SK-N-SH (cell line): ENCODE measurements around the gene PGGHG. TPM values are rescaled to one million over a fixed set of nuclear protein-coding genes. Genes with fewer than 3 reads are reported as not detected.

Experiments
- CTCF ChIA-PET: fragments of 300-600, 350-600 bp; formaldehyde crosslinking; extraction: SDS; loops from one replicate; lab custom pipeline; 2021; lab: Yijun Ruan, JAX
- POLR2A ChIA-PET: fragments of 350-600 bp; sonication (Branson Sonifier 250); formaldehyde crosslinking; extraction: SDS; loops from one replicate; lab custom pipeline; 2020; ENCODE audit warnings: antibody characterized with exemption, inconsistent platforms; lab: Yijun Ruan, JAX
- DNase-seq: peaks from one replicate; pipeline ENCODE4 v3.0.0; 2012
- H2AFZ ChIP-seq: fragments of 200-600 bp; sonication (generic); 2 replicates; pipeline ENCODE4 v1.8.1; 2016; ENCODE audit warnings: antibody characterized with exemption, mild to moderate bottlenecking, low read depth
- H3F3A ChIP-seq: fragments of 200-600 bp; sonication (generic); replicated peaks from 2 replicates; pipeline ENCODE3; 2016; ENCODE audit warnings: antibody characterized with exemption, mild to moderate bottlenecking; ENCODE audit not compliant: insufficient read depth
- H3K27ac ChIP-seq, 2 experiments: fragments of 200-500 bp in 1 of 2; fragments of 200-600 bp in 1 of 2; sonication (Bioruptor generic) in 1 of 2; sonication (generic), shearing (Covaris generic) in 1 of 2; 2 replicates each; pipeline versions ENCODE4 v1.5.1 to v1.6.1; 2014 to 2016; ENCODE audit warnings: low read depth in 2 of 2, inconsistent platforms in 1 of 2, low read length in 1 of 2, mild to moderate bottlenecking in 1 of 2, mixed read lengths in 1 of 2
- H3K27me3 ChIP-seq: fragments of 200-600 bp; sonication (generic), shearing (Covaris generic); 2 replicates; pipeline ENCODE4 v1.6.1; 2016; ENCODE audit warnings: mixed run types; ENCODE audit not compliant: insufficient read depth
- H3K36me3 ChIP-seq, 2 experiments: fragments of 200-500 bp in 1 of 2; fragments of 200-600 bp in 1 of 2; sonication (Bioruptor generic) in 1 of 2; sonication (generic) in 1 of 2; replicated peaks in 1 of 2; 2 replicates each; pipeline versions ENCODE3 to v1.5.1; 2014 to 2016; ENCODE audit warnings: low read length in 1 of 2, mild to moderate bottlenecking in 1 of 2; ENCODE audit not compliant: insufficient read depth in 2 of 2, control insufficient read depth in 1 of 2
- H3K4me1 ChIP-seq, 2 experiments: fragments of 200-500 bp in 1 of 2; fragments of 200-600 bp in 1 of 2; sonication (Bioruptor generic) in 1 of 2; sonication (generic), shearing (Covaris generic) in 1 of 2; 2 replicates each; pipeline versions ENCODE4 v1.5.1 to v1.6.1; 2014 to 2016; ENCODE audit warnings: low read depth in 1 of 2, low read length in 1 of 2, mixed run types in 1 of 2; ENCODE audit not compliant: insufficient read depth in 2 of 2, control insufficient read depth in 1 of 2
- H3K4me2 ChIP-seq: fragments of 200-600 bp; sonication (generic), shearing (Covaris generic); 2 replicates; pipeline ENCODE4 v1.6.1; 2017; ENCODE audit warnings: mixed run types
- H3K4me3 ChIP-seq, 2 experiments: fragments of 200-500 bp in 1 of 2; fragments of 200-600 bp in 1 of 2; sonication (Bioruptor generic) in 1 of 2; sonication (generic), shearing (Covaris generic) in 1 of 2; 2 replicates each; pipeline versions ENCODE4 v1.5.1 to v1.8.1; 2014 to 2016; ENCODE audit warnings: low read depth in 2 of 2, inconsistent platforms in 1 of 2, low read length in 1 of 2, mild to moderate bottlenecking in 1 of 2, mixed read lengths in 1 of 2, moderate library complexity in 1 of 2
- H3K79me2 ChIP-seq: fragments of 200-600 bp; sonication (generic); 2 replicates; pipeline ENCODE4 v1.8.1; 2017; ENCODE audit warnings: mild to moderate bottlenecking; ENCODE audit not compliant: insufficient read depth
- H3K9ac ChIP-seq: fragments of 200-600 bp; sonication (generic); 2 replicates; pipeline ENCODE4 v1.6.1; 2017; ENCODE audit warnings: mixed run types
- H3K9me2 ChIP-seq: fragments of 200-600 bp; sonication (generic); 2 replicates; pipeline ENCODE4 v1.6.1; 2017; ENCODE audit warnings: mixed run types
- H3K9me3 ChIP-seq: fragments of 200-600 bp; sonication (generic); 2 replicates; pipeline ENCODE4 v1.6.1; 2017; ENCODE audit warnings: mixed run types, mild to moderate bottlenecking, moderate library complexity
- H4K20me1 ChIP-seq: fragments of 200-600 bp; sonication (generic); 2 replicates; pipeline ENCODE4 v1.6.1; 2017; ENCODE audit warnings: mild to moderate bottlenecking, mixed run types; ENCODE audit not compliant: insufficient read depth
- EZH2phosphoT487 ChIP-seq: fragments of 200-600 bp; sonication (generic); IDR thresholded peaks from 2 replicates; pipeline ENCODE4 v1.6.1; 2017; ENCODE audit warnings: low read depth, mixed run types, mild to moderate bottlenecking, antibody characterized with exemption, moderate library complexity, borderline replicate concordance
- GATA2 ChIP-seq: sonication (generic); formaldehyde crosslinking; IDR thresholded peaks from 2 replicates; pipeline ENCODE4 v1.5.0; 2020; ENCODE audit warnings: mild to moderate bottlenecking, missing genetic modification reagents
- IRF3 ChIP-seq: fragments of 150-350 bp; IDR thresholded peaks from 2 replicates; pipeline ENCODE4 v1.6.1; 2016; ENCODE audit warnings: mild to moderate bottlenecking, low read depth, low read length
- JUND ChIP-seq: IDR thresholded peaks from 2 replicates; pipeline ENCODE4 v1.4.0; 2012
- MAX ChIP-seq: IDR thresholded peaks from 2 replicates; pipeline ENCODE4 v1.4.0; 2012; ENCODE audit warnings: low read depth
- NFIC ChIP-seq: IDR thresholded peaks from 2 replicates; pipeline ENCODE4 v1.4.0; 2012; ENCODE audit warnings: borderline replicate concordance
- REST ChIP-seq: IDR thresholded peaks from 2 replicates; pipeline ENCODE4 v1.6.1; 2012; ENCODE audit warnings: mild to moderate bottlenecking, low read depth, low read length, moderate library complexity
- TAF1 ChIP-seq: IDR thresholded peaks from 2 replicates; pipeline ENCODE4 v1.6.1; 2012; ENCODE audit warnings: low read depth, mild to moderate bottlenecking, low read length, moderate library complexity, borderline replicate concordance
- TCF12 ChIP-seq: IDR thresholded peaks from 2 replicates; pipeline ENCODE4 v1.4.0; 2012
- USF2 ChIP-seq: fragments of 150-350 bp; IDR thresholded peaks from 2 replicates; pipeline ENCODE4 v1.6.1; 2017; ENCODE audit warnings: antibody characterized with exemption, low read length, low read depth, borderline replicate concordance
- YY1 ChIP-seq: IDR thresholded peaks from 2 replicates; pipeline ENCODE4 v1.4.0; 2012; ENCODE audit warnings: low read depth, mild to moderate bottlenecking
- WGBS: methylation state at CpG from one replicate; pipeline ENCODE4 v1.1.6; 2017; ENCODE audit warnings: low lambda C conversion rate; 5-methylcytosine and 5-hydroxymethylcytosine counted together
- polyA plus RNA-seq, 3 experiments: library from polyadenylated mRNA; depleted of rRNA; stranded (reverse); fragments of >200 nt; gene quantifications; 2 replicates each; pipeline ENCODE4 v1.2.3, GENCODE V29; 2012
- TF ChIP-seq, protein P1 (sequence below): IDR thresholded peaks from 2 replicates; pipeline ENCODE4 v1.4.0; 2012; ENCODE audit warnings: low read depth, borderline replicate concordance
- TF ChIP-seq, protein P2 (sequence below): fragments of 200-600 bp; sonication (generic); IDR thresholded peaks from 2 replicates; pipeline ENCODE4 v1.6.1; 2017; ENCODE audit warnings: antibody characterized with exemption, mild to moderate bottlenecking, moderate library complexity

The PGGHG gene
- polyA plus RNA-seq, 1 of the 3 experiments (the other 2 are of a cell fraction), result 19.9 TPM

- TF ChIP-seq REST, result no peak
- no peak for TF ChIP-seq JUND
- no peak for TF ChIP-seq USF2
- TF ChIP-seq TAF1, result no peak
- no peak for TF ChIP-seq EZH2phosphoT487
- no peak for TF ChIP-seq GATA2 (CRISPR knock-in tag)
- no peak for TF ChIP-seq NFIC
- TF ChIP-seq, protein P1, sequence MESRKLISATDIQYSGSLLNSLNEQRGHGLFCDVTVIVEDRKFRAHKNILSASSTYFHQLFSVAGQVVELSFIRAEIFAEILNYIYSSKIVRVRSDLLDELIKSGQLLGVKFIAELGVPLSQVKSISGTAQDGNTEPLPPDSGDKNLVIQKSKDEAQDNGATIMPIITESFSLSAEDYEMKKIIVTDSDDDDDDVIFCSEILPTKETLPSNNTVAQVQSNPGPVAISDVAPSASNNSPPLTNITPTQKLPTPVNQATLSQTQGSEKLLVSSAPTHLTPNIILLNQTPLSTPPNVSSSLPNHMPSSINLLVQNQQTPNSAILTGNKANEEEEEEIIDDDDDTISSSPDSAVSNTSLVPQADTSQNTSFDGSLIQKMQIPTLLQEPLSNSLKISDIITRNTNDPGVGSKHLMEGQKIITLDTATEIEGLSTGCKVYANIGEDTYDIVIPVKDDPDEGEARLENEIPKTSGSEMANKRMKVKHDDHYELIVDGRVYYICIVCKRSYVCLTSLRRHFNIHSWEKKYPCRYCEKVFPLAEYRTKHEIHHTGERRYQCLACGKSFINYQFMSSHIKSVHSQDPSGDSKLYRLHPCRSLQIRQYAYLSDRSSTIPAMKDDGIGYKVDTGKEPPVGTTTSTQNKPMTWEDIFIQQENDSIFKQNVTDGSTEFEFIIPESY, result no peak
- TF ChIP-seq IRF3, result no peak
- no peak for TF ChIP-seq TCF12
These were observed 37.1 kb downstream of the PGGHG start (continued) for GRCh38 chr11:325796-326591.

DNA sequence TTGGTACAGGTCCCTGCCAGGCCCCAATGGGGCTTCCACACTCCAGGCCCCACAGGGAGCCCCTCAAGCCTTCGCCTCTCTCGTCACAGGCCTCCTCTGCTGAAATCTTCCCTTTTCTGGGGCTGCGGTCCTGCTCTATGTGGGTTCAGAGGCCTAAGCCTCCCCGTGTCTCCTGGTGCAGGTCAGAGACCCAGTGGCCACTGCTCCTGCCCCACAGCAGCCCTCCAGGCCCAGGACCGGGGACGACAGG lies 37.6 kb downstream of the PGGHG start:
- 82% methylated on average over 4 of the region's 6 CpGs for WGBS
- Histone ChIP-seq H2AFZ (no peak overlapping the region), H3K9ac (no peak overlapping the region), H3K9me3 (no peaks in the 10 kb centered on the region), H4K20me1 (no peaks in the 10 kb centered on the region), H3K27ac (no peak overlapping the region), H3K4me1 (no peaks in the 10 kb centered on the region; a peak in 1 of 4 replicates), H3K4me3 (no peak overlapping the region), H3K9me2 (no peaks in the 10 kb centered on the region), H3K79me2 (no peaks in the 10 kb centered on the region), H3F3A (no peaks in the 10 kb centered on the region), H3K27me3 (no peaks in the 10 kb centered on the region), H3K4me2 (no peak overlapping the region), H3K36me3 (no peaks in the 10 kb centered on the region)
- DNase-seq, result peak; percentile 6
- ChIA-PET CTCF (interaction anchor here (1.3 kb wide), 1 partner anchor 21 kb away, joined by 4 read pairs; no protein-coding TSS in a partner anchor), POLR2A (no interaction called here)
- TF ChIP-seq YY1, result no peak
- no peak for TF ChIP-seq MAX
- TF ChIP-seq TAF1, result no peak
- TF ChIP-seq, protein P2, sequence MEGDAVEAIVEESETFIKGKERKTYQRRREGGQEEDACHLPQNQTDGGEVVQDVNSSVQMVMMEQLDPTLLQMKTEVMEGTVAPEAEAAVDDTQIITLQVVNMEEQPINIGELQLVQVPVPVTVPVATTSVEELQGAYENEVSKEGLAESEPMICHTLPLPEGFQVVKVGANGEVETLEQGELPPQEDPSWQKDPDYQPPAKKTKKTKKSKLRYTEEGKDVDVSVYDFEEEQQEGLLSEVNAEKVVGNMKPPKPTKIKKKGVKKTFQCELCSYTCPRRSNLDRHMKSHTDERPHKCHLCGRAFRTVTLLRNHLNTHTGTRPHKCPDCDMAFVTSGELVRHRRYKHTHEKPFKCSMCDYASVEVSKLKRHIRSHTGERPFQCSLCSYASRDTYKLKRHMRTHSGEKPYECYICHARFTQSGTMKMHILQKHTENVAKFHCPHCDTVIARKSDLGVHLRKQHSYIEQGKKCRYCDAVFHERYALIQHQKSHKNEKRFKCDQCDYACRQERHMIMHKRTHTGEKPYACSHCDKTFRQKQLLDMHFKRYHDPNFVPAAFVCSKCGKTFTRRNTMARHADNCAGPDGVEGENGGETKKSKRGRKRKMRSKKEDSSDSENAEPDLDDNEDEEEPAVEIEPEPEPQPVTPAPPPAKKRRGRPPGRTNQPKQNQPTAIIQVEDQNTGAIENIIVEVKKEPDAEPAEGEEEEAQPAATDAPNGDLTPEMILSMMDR, result no peak
